HFF-Myc (cell line): Measurements from ENCODE around the gene VSTM2B.

Source experiments
- DNase-seq: peaks from one replicate; pipeline ENCODE4 v3.0.0-alpha.2; 2011; ENCODE audit warnings: low read depth; ENCODE audit errors: extremely low read depth
- H3K4me3 ChIP-seq: replicated peaks from 2 replicates; pipeline ENCODE4 v1.5.1; 2011; ENCODE audit warnings: low read depth, mild to moderate bottlenecking, control low read depth, low read length
- TF ChIP-seq, protein P1 (sequence below): IDR thresholded peaks from 2 replicates; pipeline ENCODE4 v1.5.1; 2012; ENCODE audit warnings: mild to moderate bottlenecking, low read depth, low read length, control low read depth; ENCODE audit errors: missing control alignments

Gene VSTM2B

DNA sequence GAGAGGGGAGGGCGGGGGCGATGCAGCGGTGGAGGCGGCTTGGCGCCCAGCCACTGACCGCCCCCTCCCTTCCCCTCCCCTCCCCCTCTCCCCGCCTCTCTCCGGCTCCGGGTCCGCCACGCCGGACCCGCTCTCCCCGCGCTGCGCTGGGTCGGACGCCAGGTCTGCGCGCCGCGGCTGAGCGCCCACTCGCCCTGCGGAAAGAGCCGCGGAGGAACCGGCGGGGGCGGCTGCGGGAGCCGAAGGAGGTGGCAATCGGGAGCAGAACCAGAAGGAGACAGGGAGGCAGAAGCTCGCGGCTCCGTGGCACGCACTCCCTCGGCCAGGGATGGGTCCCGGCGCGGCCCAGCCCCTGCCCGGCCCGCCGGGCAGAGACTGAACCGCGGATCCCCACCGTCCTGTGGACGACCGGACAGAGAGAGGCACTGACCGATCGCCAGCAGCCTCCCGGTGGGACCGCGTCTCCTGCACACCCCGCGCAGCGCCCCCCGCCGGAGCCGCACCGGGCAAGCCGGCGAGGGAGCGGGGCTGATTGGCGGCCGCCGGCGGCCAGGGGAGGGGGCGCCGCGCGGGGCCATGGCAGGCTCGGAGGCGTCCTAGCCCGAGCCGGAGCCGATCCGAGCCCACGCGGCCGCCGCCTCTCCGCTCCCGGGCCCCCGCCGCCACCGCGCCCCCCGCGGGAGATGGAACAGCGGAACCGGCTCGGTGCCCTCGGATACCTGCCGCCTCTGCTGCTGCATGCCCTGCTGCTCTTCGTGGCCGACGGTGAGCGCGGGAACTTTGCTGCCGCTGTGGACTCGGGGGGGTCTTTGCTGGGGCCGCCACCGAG is at the start of gene VSTM2B:
Gene VSTM2B, plus strand, starts transcription at position 94 of the 829 bp plus-strand sequence. Its CDS starts 590 bp downstream, at position 684.
- no peak for DNase-seq
- TF ChIP-seq, protein P1, sequence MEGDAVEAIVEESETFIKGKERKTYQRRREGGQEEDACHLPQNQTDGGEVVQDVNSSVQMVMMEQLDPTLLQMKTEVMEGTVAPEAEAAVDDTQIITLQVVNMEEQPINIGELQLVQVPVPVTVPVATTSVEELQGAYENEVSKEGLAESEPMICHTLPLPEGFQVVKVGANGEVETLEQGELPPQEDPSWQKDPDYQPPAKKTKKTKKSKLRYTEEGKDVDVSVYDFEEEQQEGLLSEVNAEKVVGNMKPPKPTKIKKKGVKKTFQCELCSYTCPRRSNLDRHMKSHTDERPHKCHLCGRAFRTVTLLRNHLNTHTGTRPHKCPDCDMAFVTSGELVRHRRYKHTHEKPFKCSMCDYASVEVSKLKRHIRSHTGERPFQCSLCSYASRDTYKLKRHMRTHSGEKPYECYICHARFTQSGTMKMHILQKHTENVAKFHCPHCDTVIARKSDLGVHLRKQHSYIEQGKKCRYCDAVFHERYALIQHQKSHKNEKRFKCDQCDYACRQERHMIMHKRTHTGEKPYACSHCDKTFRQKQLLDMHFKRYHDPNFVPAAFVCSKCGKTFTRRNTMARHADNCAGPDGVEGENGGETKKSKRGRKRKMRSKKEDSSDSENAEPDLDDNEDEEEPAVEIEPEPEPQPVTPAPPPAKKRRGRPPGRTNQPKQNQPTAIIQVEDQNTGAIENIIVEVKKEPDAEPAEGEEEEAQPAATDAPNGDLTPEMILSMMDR: no peak
- no peak within 1 kb of the TSS for H3K4me3 ChIP-seq

DNA sequence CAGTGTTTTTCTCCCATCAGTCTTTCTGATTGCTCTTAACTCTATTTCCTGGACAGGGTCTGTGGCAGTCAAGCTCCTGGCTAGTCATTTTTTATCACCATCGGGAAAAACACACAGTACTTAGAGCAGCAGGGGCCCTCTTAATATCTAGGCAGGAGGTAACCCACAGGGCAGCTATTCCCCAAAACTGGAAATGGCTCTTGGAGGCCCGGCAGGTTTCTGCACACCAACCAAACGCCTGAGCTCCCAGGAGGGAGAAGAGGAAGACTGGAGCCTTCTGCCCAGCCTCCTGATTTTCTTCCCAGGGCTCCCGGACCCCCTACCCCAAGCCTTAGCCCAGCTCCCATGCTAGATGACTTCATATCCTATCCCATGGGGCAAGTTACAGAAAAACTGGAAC is 49.3 kb upstream of the VSTM2B start:
- no peak overlapping the region for H3K4me3 ChIP-seq
- no peak for DNase-seq
- TF ChIP-seq, protein P1: no peak

DNA sequence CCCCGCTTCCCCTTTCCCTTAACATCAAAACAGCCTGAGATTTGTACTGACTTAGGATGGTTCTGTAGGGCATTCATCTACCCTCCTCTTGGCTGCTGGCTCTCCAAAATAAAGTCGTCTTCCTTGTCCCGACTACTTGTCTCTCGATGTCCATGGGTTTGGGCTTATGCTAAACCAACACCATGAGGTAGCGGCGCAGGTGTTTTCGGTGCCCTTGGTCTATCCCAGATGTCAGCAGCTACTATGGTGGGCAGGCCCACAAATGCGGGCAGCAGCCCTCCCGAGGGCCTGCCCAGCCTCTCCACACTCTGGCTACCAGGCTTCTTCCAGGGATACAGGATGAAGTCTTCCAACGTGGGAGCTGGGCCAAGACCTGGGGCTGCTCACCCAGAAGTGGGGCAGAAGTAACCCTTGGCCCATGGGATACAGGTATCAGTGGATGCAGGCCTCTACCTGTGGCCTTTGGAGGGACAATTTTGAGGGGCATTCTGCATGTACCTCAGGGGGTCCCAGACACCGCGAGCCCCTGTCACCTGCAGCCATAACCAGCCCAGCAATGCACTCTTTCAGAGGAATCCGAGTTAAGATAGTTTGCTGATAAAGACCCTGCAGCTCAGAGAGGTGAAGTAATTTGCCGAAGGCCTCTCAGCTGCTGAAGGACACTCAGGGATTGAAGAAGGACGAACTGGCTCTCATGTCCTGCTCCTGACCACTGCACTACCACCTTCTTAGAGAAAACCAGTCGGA is 47.8 kb upstream of the VSTM2B start:
- TF ChIP-seq, protein P1: no peak
- H3K4me3 ChIP-seq: no peak overlapping the region
- DNase-seq: no peak

DNA sequence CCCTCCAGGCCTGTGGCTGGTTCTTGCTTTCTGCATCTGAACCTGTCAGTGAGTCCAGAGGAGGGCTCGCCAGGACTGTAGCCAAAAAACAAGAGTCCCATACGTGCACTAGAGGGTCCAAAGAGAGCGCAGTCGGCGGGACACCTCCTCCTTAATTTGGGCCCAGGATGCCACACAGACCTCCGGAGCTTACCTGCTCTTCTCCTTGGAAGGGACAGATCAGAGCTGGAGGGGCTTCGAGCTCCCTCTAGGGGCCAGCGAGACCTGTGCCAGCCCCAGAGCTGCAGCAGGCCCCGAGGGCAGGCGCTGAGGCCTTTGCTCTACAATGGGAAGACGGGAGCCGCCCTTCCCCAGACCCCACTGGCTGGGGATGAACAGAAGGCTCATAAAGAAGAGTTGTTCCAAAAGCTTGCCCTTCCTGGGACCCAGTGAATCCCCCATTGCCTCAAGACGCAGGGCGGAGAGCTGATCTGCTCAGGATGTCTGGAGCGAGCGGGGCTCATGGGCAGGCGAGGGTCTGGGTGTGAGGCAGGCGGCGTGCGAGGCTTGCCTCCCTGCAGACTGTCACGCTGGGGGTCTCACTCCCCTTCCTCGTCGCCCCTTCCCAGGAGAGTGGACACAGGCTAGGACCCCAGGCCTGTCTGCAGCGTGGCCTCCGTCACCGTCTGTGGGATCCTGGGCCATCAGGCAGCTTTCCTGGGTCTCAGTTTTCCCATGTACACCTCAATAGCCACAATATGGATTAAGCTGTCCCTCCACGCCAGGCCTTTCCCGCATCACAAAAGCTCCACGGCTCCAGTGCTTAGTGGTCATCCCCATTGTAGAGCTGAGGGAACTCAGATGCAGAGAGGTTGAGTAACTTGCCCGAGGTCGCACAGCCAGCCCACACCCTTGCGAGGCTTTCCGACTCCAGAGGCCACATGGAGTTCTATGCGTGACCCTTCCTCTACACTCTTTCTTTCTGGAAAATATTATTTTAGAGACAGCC is 46.9 kb upstream of the VSTM2B start:
- TF ChIP-seq, protein P1: peak; percentile 29
- no peak for DNase-seq
- H3K4me3 ChIP-seq: no peak overlapping the region

DNA sequence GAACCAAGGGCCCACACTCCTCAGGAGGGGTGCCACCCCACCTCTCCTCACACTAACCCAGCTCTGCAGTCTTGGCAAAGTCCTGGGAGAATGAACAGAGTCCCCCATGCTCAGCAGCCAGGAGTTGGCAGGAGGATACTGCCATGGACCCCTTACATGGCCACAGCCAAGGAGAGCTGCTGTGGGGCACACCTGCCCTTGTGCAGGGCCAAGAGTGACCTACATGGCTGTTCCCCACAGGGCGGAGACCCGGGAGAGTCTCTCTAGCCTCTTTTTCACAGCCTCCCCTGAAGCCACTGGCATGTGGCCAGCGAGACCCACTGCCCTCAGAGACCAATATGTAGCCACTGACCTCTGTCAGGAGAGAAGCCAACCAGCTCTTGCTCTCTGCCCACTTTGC is 45.9 kb upstream of the VSTM2B start:
- no peak for DNase-seq
- H3K4me3 ChIP-seq: no peak overlapping the region
- TF ChIP-seq, protein P1: no peak

DNA sequence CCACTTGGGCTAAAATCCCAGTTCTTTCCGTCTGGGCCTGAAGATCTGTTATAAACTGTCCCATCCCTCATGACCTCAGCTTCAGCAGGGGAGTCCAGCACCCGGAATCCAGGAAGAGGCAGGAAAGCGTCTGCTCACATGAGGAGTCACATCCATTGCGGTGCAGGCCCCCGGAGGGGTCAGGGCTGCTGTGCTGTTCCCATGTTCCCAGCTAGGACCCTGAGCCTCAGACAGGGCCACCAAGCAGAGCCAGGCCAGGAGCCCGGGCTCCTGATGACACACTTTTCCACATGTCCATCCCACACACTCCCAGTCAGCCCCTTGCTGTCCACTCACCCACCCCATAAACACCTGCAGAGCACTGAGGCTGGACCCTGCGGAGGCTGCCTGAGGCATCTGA is 45.3 kb upstream of the VSTM2B start:
- TF ChIP-seq, protein P1: no peak
- no peak for DNase-seq
- H3K4me3 ChIP-seq: no peak overlapping the region
